Breast epithelium (tissue), 3 donors: ENCODE data around the gene LATS1.

ENCODE experiments used
- CTCF ChIP-seq, 3 donors: fragments of 450-650 bp; IDR thresholded peaks; one replicate each; pipeline ENCODE4 v1.5.1; 2016 to 2017; ENCODE audit warnings: antibody characterized with exemption in 3 of 3, mild to moderate bottlenecking in 3 of 3, moderate library complexity in 3 of 3
- POLR2A ChIP-seq: fragments of 450-650 bp; IDR thresholded peaks from one replicate; pipeline ENCODE4 v1.6.1; 2016; ENCODE audit warnings: antibody characterized with exemption, mild to moderate bottlenecking, moderate library complexity

- TF ChIP-seq CTCF (IDR thresholded peaks at IDR 0.05) = no peak
- no peak for TF ChIP-seq POLR2A
These were observed 66.8 kb downstream of the LATS1 start for GRCh38 chr6:149651056-149651455.
